ENCODE data around the gene PLCD3.

PLCD3 gene

GRCh38 chr17:45149669-45150664 is 17.7 kb upstream of the PLCD3 start:
- DNase-seq (ENCODE audit: low spot score) = peak; percentile 23

- DNase-seq (ENCODE audit: low spot score) = peak; percentile 72
These were observed 16.8 kb upstream of the PLCD3 start for GRCh38 chr17:45149037-45149668.

- DNase-seq (ENCODE audit: low spot score) = peak; percentile 99
These were observed 16.1 kb upstream of the PLCD3 start, which contains the start of gene HEXIM1 for GRCh38 chr17:45148183-45149036. Gene HEXIM1, plus strand, starts transcription at chr17:45148475. Its CDS starts 716 bp downstream, at chr17:45149191.

GRCh38 chr17:45147581-45148182 is 15.4 kb upstream of the PLCD3 start:
- DNase-seq (ENCODE audit: low spot score) = peak; percentile 82

- DNase-seq (ENCODE audit: low spot score) = peak; percentile 65
These were observed 14.7 kb upstream of the PLCD3 start for GRCh38 chr17:45146890-45147580.

GRCh38 chr17:45146592-45146889 is 14.2 kb upstream of the PLCD3 start:
- no peak for DNase-seq (ENCODE audit: low spot score)

- DNase-seq (ENCODE audit: low spot score) = no peak
These were observed 13.9 kb upstream of the PLCD3 start for GRCh38 chr17:45146166-45146565.

GRCh38 chr17:45145035-45145389 is 12.7 kb upstream of the PLCD3 start:
- no peak for DNase-seq (ENCODE audit: low spot score)

- no peak for DNase-seq (ENCODE audit: low spot score)
These were observed 12.1 kb upstream of the PLCD3 start for GRCh38 chr17:45144199-45145034.

GRCh38 chr17:45143767-45144198 is 11.5 kb upstream of the PLCD3 start:
- no peak for DNase-seq (ENCODE audit: low spot score)

GRCh38 chr17:45143094-45143670 is 10.9 kb upstream of the PLCD3 start:
- no peak for DNase-seq (ENCODE audit: low spot score)

- DNase-seq (ENCODE audit: low spot score) = no peak
These were observed 7.2 kb upstream of the PLCD3 start for GRCh38 chr17:45139533-45139920.

- no peak for DNase-seq (ENCODE audit: low spot score)
These were observed 6.7 kb upstream of the PLCD3 start for GRCh38 chr17:45138911-45139532.

GRCh38 chr17:45137561-45138305 is 5.4 kb upstream of the PLCD3 start:
- no peak for DNase-seq (ENCODE audit: low spot score)

- no peak for DNase-seq (ENCODE audit: low spot score)
These were observed 4.7 kb upstream of the PLCD3 start for GRCh38 chr17:45136846-45137560.

- no peak for DNase-seq (ENCODE audit: low spot score)
These were observed 3.9 kb upstream of the PLCD3 start for GRCh38 chr17:45135978-45136791.

All from CD4-positive, alpha-beta T cell treated with Interleukin-6 at 100 ng/mL for 8 hours (primary cell).